ENCODE data around the gene SEC23IP. TPM values are rescaled to one million over a fixed set of nuclear protein-coding genes. Genes with fewer than 3 reads are reported as not detected.
"Not testable (repeated sequence)": the region's sequence is repeated elsewhere in the genome, so short reads cannot be mapped to it uniquely, and the experiment has no call there.

The SEC23IP gene
- total RNA-seq, 1 donor from 2014 or later: 39.2 TPM

DNA sequence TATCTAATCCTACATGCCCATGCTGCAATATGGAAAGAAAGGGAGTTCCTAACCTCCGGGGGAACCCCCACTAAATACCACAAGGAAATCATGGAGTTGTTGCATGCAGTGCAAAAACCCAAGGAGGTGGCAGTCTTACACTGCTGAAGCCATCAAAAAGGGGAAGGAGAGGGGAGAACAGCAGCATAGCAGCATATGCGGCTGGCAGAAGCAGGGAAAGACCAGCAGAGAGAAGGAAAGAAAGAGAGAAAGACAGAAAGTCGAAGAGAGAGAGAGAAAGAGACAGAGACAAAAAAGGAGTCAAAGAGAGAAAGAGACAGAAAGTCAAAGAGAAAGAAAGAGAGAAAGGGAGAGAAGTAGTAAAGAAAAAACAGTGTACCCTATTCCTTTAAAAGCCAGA lies 3.8 kb upstream of the SEC23IP start:
- Histone ChIP-seq H3K79me2 (ENCODE audit: low read depth) (peaks cover 12% of the 10 kb centered on the region), H3K4me1 (peaks cover 20% of the 10 kb centered on the region)
- not testable (repeated sequence) for H3K36me3 ChIP-seq; DNase-seq (ENCODE audit: low spot score); H3K4me2 ChIP-seq; H3K9ac ChIP-seq; H4K20me1 ChIP-seq (ENCODE audit: low read depth); H3K9me3 ChIP-seq (ENCODE audit: low read depth); H2AFZ ChIP-seq (replicated peaks); H3K4me3 Mint-ChIP-seq; H3K27ac ChIP-seq; H3K27ac Mint-ChIP-seq; H3F3A ChIP-seq (ENCODE audit: low read depth); H3K27me3 ChIP-seq; H3K36me3 Mint-ChIP-seq; H3K4me3 ChIP-seq; H3K9me3 Mint-ChIP-seq; H3K27me3 Mint-ChIP-seq (ENCODE audit: insufficient read depth, low read depth); H3K4me1 Mint-ChIP-seq

DNA sequence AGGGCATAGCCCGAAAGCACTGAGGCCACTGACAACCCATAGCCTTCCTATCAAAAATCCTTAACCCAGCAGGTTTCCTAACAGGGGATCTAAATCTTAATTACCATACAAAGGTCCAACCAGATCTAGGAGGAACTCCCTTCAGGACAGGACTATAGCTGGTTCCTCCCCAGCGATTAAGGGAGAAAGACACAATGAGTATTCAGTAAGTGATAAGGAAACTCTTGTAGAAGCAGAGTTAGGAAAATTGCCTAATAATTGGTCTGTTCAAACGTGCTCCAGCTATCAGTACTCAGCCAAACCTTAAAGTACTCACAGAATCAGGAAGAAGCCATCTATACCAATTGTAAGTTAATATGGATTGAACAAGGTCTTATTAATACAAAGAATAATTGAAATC lies 3.3 kb upstream of the SEC23IP start:
- Histone ChIP-seq H3K79me2 (ENCODE audit: low read depth) (peaks cover 17% of the 10 kb centered on the region), H3K4me2 (peak overlapping the region; percentile 31), H3K4me1 (peaks cover 25% of the 10 kb centered on the region), H4K20me1 (ENCODE audit: low read depth) (peaks cover 12% of the 10 kb centered on the region)
- not testable (repeated sequence) for H3F3A ChIP-seq (ENCODE audit: low read depth); H3K4me1 Mint-ChIP-seq; H3K4me3 Mint-ChIP-seq; H3K9me3 ChIP-seq (ENCODE audit: low read depth); H3K27ac Mint-ChIP-seq; H3K27ac ChIP-seq; H3K36me3 Mint-ChIP-seq; H3K36me3 ChIP-seq; H3K27me3 ChIP-seq; H3K9ac ChIP-seq; H2AFZ ChIP-seq (replicated peaks); DNase-seq (ENCODE audit: low spot score); H3K4me3 ChIP-seq; H3K9me3 Mint-ChIP-seq; H3K27me3 Mint-ChIP-seq (ENCODE audit: insufficient read depth, low read depth)

DNA sequence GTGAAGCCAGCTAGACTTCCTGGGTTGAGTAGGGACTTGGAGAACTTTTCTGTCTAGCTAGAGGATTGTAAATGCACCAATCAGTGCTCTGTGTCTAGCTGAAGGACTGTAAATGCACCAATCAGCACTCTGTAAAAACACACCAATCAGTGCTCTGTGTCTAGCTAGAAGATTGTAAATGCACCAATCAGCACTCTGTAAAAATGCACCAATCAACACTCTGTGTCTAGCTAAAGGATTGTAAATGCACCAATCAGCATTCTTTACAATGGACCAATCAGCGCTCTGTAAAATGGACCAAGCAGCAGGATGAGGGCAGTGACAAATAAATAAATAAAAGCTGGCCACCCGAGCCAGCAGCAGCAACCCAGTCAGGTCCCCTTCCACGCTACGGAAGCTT lies 2.2 kb upstream of the SEC23IP start:
- H3K4me2 ChIP-seq, H3K4me3 Mint-ChIP-seq: not testable (repeated sequence)

GRCh38 chr10:119891849-119892187 lies 712 bp upstream of the SEC23IP start:
- not testable (repeated sequence) for H3K36me3 ChIP-seq; H3K9ac ChIP-seq; H3K27me3 ChIP-seq; H3K9me3 Mint-ChIP-seq; H3K36me3 Mint-ChIP-seq; DNase-seq (ENCODE audit: low spot score); H3K27me3 Mint-ChIP-seq (ENCODE audit: insufficient read depth, low read depth); H3K27ac ChIP-seq; H3K4me1 Mint-ChIP-seq; H3K9me3 ChIP-seq (ENCODE audit: low read depth); H3F3A ChIP-seq (ENCODE audit: low read depth)
- H3K4me3 ChIP-seq: peak overlapping the region; percentile 90
- peaks cover 43% of the 10 kb centered on the region for H3K79me2 ChIP-seq (ENCODE audit: low read depth)
- peak overlapping the region; percentile 94 for H2AFZ ChIP-seq (replicated peaks)
- H4K20me1 ChIP-seq (ENCODE audit: low read depth): peaks cover 26% of the 10 kb centered on the region
- peaks cover 26% of the 10 kb centered on the region for H3K4me1 ChIP-seq
- peak overlapping the region; percentile 97 for H3K4me2 ChIP-seq
- H3K4me3 Mint-ChIP-seq: peak overlapping the region; percentile 96
- H3K27ac Mint-ChIP-seq: peak overlapping the region; percentile 97

More for the DNA sequence above, 2.2 kb upstream of the SEC23IP start:
- H3K9ac ChIP-seq; H3K27ac ChIP-seq; H3K27me3 ChIP-seq; DNase-seq (ENCODE audit: low spot score); H3F3A ChIP-seq (ENCODE audit: low read depth); H3K36me3 ChIP-seq; H3K27ac Mint-ChIP-seq; H3K9me3 ChIP-seq (ENCODE audit: low read depth); H3K4me3 ChIP-seq; H3K9me3 Mint-ChIP-seq; H2AFZ ChIP-seq (replicated peaks); H3K4me1 Mint-ChIP-seq; H3K27me3 Mint-ChIP-seq (ENCODE audit: insufficient read depth, low read depth); H3K36me3 Mint-ChIP-seq: not testable (repeated sequence)
- Histone ChIP-seq H3K79me2 (ENCODE audit: low read depth) (peaks cover 28% of the 10 kb centered on the region), H3K4me1 (peaks cover 26% of the 10 kb centered on the region), H4K20me1 (ENCODE audit: low read depth) (peaks cover 16% of the 10 kb centered on the region)

- H3K36me3 Mint-ChIP-seq: no peaks in the 10 kb centered on the region
- peaks cover 8% of the 10 kb centered on the region for H3K4me1 Mint-ChIP-seq
- no peaks in the 10 kb centered on the region for H3K9me3 ChIP-seq (ENCODE audit: low read depth)
- H3K79me2 ChIP-seq (ENCODE audit: low read depth): peaks cover 56% of the 10 kb centered on the region
- H3K27ac ChIP-seq: no peak overlapping the region
- peak overlapping the region; percentile 96 for H3K4me3 Mint-ChIP-seq
- H3K27me3 Mint-ChIP-seq (ENCODE audit: insufficient read depth, low read depth): peaks cover 2% of the 10 kb centered on the region
- no peaks in the 10 kb centered on the region for H3K36me3 ChIP-seq
- peak; percentile 9 for DNase-seq (ENCODE audit: low spot score)
- H3K27ac Mint-ChIP-seq: no peak overlapping the region
- H3K27me3 ChIP-seq: no peaks in the 10 kb centered on the region
- peak overlapping the region; percentile 81 for H3K9ac ChIP-seq
- H3K4me1 ChIP-seq: peaks cover 26% of the 10 kb centered on the region
- H3K4me2 ChIP-seq: peak overlapping the region; percentile 97
- peaks cover 5% of the 10 kb centered on the region for H3K9me3 Mint-ChIP-seq
- peak overlapping the region; percentile 90 for H3K4me3 ChIP-seq
- H3F3A ChIP-seq (ENCODE audit: low read depth): peaks cover 3% of the 10 kb centered on the region
- TF ChIP-seq EZH2 (IDR thresholded peaks at IDR 0.05) (no peak), EZH2phosphoT487 (IDR thresholded peaks at IDR 0.05) (no peak)
- TF ChIP-seq, protein P1, sequence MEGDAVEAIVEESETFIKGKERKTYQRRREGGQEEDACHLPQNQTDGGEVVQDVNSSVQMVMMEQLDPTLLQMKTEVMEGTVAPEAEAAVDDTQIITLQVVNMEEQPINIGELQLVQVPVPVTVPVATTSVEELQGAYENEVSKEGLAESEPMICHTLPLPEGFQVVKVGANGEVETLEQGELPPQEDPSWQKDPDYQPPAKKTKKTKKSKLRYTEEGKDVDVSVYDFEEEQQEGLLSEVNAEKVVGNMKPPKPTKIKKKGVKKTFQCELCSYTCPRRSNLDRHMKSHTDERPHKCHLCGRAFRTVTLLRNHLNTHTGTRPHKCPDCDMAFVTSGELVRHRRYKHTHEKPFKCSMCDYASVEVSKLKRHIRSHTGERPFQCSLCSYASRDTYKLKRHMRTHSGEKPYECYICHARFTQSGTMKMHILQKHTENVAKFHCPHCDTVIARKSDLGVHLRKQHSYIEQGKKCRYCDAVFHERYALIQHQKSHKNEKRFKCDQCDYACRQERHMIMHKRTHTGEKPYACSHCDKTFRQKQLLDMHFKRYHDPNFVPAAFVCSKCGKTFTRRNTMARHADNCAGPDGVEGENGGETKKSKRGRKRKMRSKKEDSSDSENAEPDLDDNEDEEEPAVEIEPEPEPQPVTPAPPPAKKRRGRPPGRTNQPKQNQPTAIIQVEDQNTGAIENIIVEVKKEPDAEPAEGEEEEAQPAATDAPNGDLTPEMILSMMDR (IDR thresholded peaks at IDR 0.05): no peak
- peak overlapping the region; percentile 94 for H2AFZ ChIP-seq (replicated peaks)
- H4K20me1 ChIP-seq (ENCODE audit: low read depth): peaks cover 29% of the 10 kb centered on the region
These were observed 544 bp downstream of the SEC23IP start for GRCh38 chr10:119893074-119893473.
